A549 (cell line): Measurements from ENCODE around the gene ASIC5. TPM values are rescaled to one million over a fixed set of nuclear protein-coding genes. Genes with fewer than 3 reads are reported as not detected.

Experiments used
- ATAC-seq, 2 experiments: fragments of 200-7000 bp in 1 of 2; fragments of >200 bp in 1 of 2; cut with Nextera tagmentation in 1 of 2; cut with Tn5 transposase in 1 of 2; 3 replicates each; pipeline versions ENCODE4 v1.8.0 to v1.9.1; 2018 to 2020; ENCODE audit warnings: mild to moderate bottlenecking in 1 of 2, moderate library complexity in 1 of 2
- CTCF ChIA-PET: fragments of 300-600 bp; sonication (Branson Sonifier 250); formaldehyde crosslinking; extraction: SDS; loops from one replicate; lab custom pipeline; 2021; ENCODE audit warnings: antibody characterized with exemption, inconsistent platforms; lab: Yijun Ruan, JAX
- POLR2A ChIA-PET: fragments of 350-600 bp; formaldehyde crosslinking; extraction: SDS; loops from one replicate; lab custom pipeline; 2021; ENCODE audit warnings: antibody characterized with exemption, inconsistent platforms; lab: Yijun Ruan, JAX
- DNase-seq, 2 experiments: peaks; one replicate each; pipeline versions ENCODE4 v3.0.0 to v3.0.0-alpha.2; 2011 to 2016; ENCODE audit warnings: low read depth in 1 of 2, low spot score in 1 of 2
- FAIRE-seq: peaks from 2 replicates; lab custom pipeline; 2011; peaks lifted over from hg19 to GRCh38; lab: Jason Lieb, UNC
- H3K27ac ChIP-seq, 2 experiments: fragments of >200 bp; sonication (Bioruptor Twin); formaldehyde crosslinking; 3 replicates each; pipeline ENCODE4 v1.5.1; 2016 to 2017
- H3K4me1 ChIP-seq: fragments of >200 bp; sonication (Bioruptor Twin); formaldehyde crosslinking; 3 replicates; pipeline ENCODE4 v1.6.1; 2016
- H3K4me2 ChIP-seq: fragments of >200 bp; sonication (Bioruptor Twin); formaldehyde crosslinking; 3 replicates; pipeline ENCODE4 v1.6.1; 2016
- H3K4me3 ChIP-seq: fragments of >200 bp; sonication (Bioruptor Twin); formaldehyde crosslinking; 3 replicates; pipeline ENCODE4 v1.5.1; 2016
- H3K9me3 ChIP-seq: fragments of >200 bp; sonication (Bioruptor Twin); formaldehyde crosslinking; 3 replicates; pipeline ENCODE4 v1.6.1; 2016
- BHLHE40 ChIP-seq: IDR thresholded peaks from 2 replicates; pipeline ENCODE4 v1.6.1; 2012; ENCODE audit warnings: low read depth, low read length, inconsistent platforms
- CBX8 ChIP-seq: fragments of 200-600 bp; sonication (generic); IDR thresholded peaks from 2 replicates; pipeline ENCODE4 v1.6.1; 2016
- CHD2 ChIP-seq: fragments of 150-350 bp; IDR thresholded peaks from 2 replicates; pipeline ENCODE4 v1.6.1; 2014; ENCODE audit warnings: low read length; ENCODE audit not compliant: partially characterized antibody
- CHD4 ChIP-seq: fragments of 200-600 bp; sonication (generic); IDR thresholded peaks from 2 replicates; pipeline ENCODE4 v1.6.1; 2016; ENCODE audit warnings: antibody characterized with exemption, mild to moderate bottlenecking, borderline replicate concordance
- E2F6 ChIP-seq: IDR thresholded peaks from 2 replicates; pipeline ENCODE4 v1.6.1; 2012; ENCODE audit warnings: low read depth, borderline replicate concordance
- EHMT2 ChIP-seq: fragments of 200-600 bp; sonication (generic); IDR thresholded peaks from 2 replicates; pipeline ENCODE4 v1.6.1; 2016; ENCODE audit warnings: antibody characterized with exemption, low read depth, mild to moderate bottlenecking, moderate library complexity
- FOSL2 ChIP-seq, 2 experiments: fragments of 450-650 bp in 1 of 2; fragments of >200 bp in 1 of 2; sonication (Bioruptor Twin) in 1 of 2; formaldehyde crosslinking; IDR thresholded peaks; 2 replicates each; pipeline versions ENCODE4 v1.5.0 to v1.6.1; 2016 to 2020; ENCODE audit warnings: mild to moderate bottlenecking in 1 of 2, moderate library complexity in 1 of 2
- FOXS1 ChIP-seq: fragments of 250-450 bp; sonication (Bioruptor Pico); IDR thresholded peaks from 2 replicates; pipeline ENCODE4 v1.5.0; 2020; ENCODE audit warnings: mild to moderate bottlenecking, moderate library complexity
- HES2 ChIP-seq: fragments of >200 bp; sonication (Bioruptor Twin); formaldehyde crosslinking; IDR thresholded peaks from 2 replicates; pipeline ENCODE4 v1.6.1; 2016
- HEYL ChIP-seq: fragments of 250-450 bp; sonication (Bioruptor Pico); IDR thresholded peaks from 2 replicates; pipeline ENCODE4 v1.8.0; 2021; ENCODE audit warnings: mild to moderate bottlenecking, moderate library complexity
- HOXB5 ChIP-seq: fragments of 250-450 bp; sonication (Bioruptor Pico); IDR thresholded peaks from 2 replicates; pipeline ENCODE4 v1.5.0; 2020; ENCODE audit warnings: mild to moderate bottlenecking, moderate library complexity
- JUN ChIP-seq, 2 experiments: fragments of >200 bp; sonication (Bioruptor Twin); formaldehyde crosslinking; IDR thresholded peaks; 2 replicates in 1 of 2; 3 replicates in 1 of 2; pipeline ENCODE4 v1.6.1; 2016 to 2017
- JUNB ChIP-seq: fragments of >200 bp; sonication (Bioruptor Twin); formaldehyde crosslinking; IDR thresholded peaks from 2 replicates; pipeline ENCODE4 v1.6.1; 2016
- KDM1A ChIP-seq: fragments of 200-600 bp; sonication (generic); IDR thresholded peaks from 2 replicates; pipeline ENCODE4 v1.6.1; 2016; ENCODE audit warnings: low read depth, mild to moderate bottlenecking
- MAFK ChIP-seq: fragments of 450-650 bp; IDR thresholded peaks from 2 replicates; pipeline ENCODE4 v1.6.1; 2014; ENCODE audit not compliant: partially characterized antibody
- MAX ChIP-seq: IDR thresholded peaks from 2 replicates; pipeline ENCODE4 v1.6.1; 2012
- NPAS2 ChIP-seq: fragments of 250-450 bp; sonication (Bioruptor Pico); IDR thresholded peaks from 2 replicates; pipeline ENCODE4 v1.8.0; 2022; ENCODE audit warnings: mild to moderate bottlenecking, moderate library complexity, borderline replicate concordance
- NR3C1 ChIP-seq: fragments of >200 bp; sonication (Bioruptor Twin); formaldehyde crosslinking; IDR thresholded peaks from 3 replicates; pipeline ENCODE4 v1.6.1; 2017
- PBX3 ChIP-seq: IDR thresholded peaks from 2 replicates; pipeline ENCODE4 v1.6.1; 2012
- RAD21 ChIP-seq, 2 experiments: fragments of >200 bp in 1 of 2; sonication (Bioruptor Twin) in 1 of 2; formaldehyde crosslinking in 1 of 2; IDR thresholded peaks in 1 of 2; conservative IDR thresholded peaks in 1 of 2; 2 replicates in 1 of 2; 3 replicates in 1 of 2; pipeline ENCODE4 v1.6.1; 2012 to 2018; ENCODE audit warnings: inconsistent platforms in 1 of 2
- RCOR1 ChIP-seq: fragments of 150-350 bp; IDR thresholded peaks from 2 replicates; pipeline ENCODE4 v1.6.1; 2014; ENCODE audit warnings: antibody characterized with exemption, low read length, low read depth
- REST ChIP-seq: fragments of 200-600 bp; sonication (generic); IDR thresholded peaks from 2 replicates; pipeline ENCODE4 v1.6.1; 2016; ENCODE audit warnings: antibody characterized with exemption, mild to moderate bottlenecking, moderate library complexity
- RFX5 ChIP-seq: fragments of 450-650 bp; IDR thresholded peaks from 2 replicates; pipeline ENCODE4 v1.7.1; 2014; ENCODE audit warnings: antibody characterized with exemption, mild to moderate bottlenecking, moderate library complexity
- SREBF2 ChIP-seq: fragments of 450-650 bp; IDR thresholded peaks from 2 replicates; pipeline ENCODE4 v1.6.1; 2014; ENCODE audit warnings: mild to moderate bottlenecking, moderate library complexity
- TP53 ChIP-seq: fragments of 250-450 bp; sonication (Bioruptor Pico); IDR thresholded peaks from 2 replicates; pipeline ENCODE4 v1.5.0; 2021; ENCODE audit warnings: mild to moderate bottlenecking, moderate library complexity
- ZNF302 ChIP-seq: fragments of 250-450 bp; sonication (Bioruptor Pico); IDR thresholded peaks from 2 replicates; pipeline ENCODE4 v1.9.0; 2021; ENCODE audit warnings: inconsistent platforms, mild to moderate bottlenecking, moderate library complexity
- ZSCAN20 ChIP-seq: fragments of 250-450 bp; sonication (Bioruptor Pico); IDR thresholded peaks from 2 replicates; pipeline ENCODE4 v1.8.0; 2022; ENCODE audit warnings: mild to moderate bottlenecking, moderate library complexity
- WGBS: methylation state at CpG from one replicate; pipeline ENCODE4 v1.1.6; 2017; ENCODE audit errors: missing lambda C conversion rate; 5-methylcytosine and 5-hydroxymethylcytosine counted together
- polyA minus RNA-seq: library from RNA; depleted of rRNA, polyadenylated mRNA; stranded (reverse); fragments of >200 nt; gene quantifications from 2 replicates; pipeline ENCODE4 v1.2.3, GENCODE V29; 2011; rRNA and poly(A)+ RNA removed
- polyA plus RNA-seq, 4 experiments: library from polyadenylated mRNA; depleted of rRNA in 3 of 4; stranded (reverse); fragments of >200 nt; fragmentation: RNase III in 1 of 4; extraction: RNeasy Plus Mini Kit Qiagen cat#74134 plus additional on column Dnase treatment in 1 of 4; gene quantifications; 2 replicates in 3 of 4; 3 replicates in 1 of 4; pipeline ENCODE4 v1.2.3, GENCODE V29; 2011 to 2017

ASIC5 gene
- polyA plus RNA-seq (2011; rRNA removed) (not detected in 2 replicates), polyA plus RNA-seq (2017; fragmentation: RNase III; extraction: RNeasy Plus Mini Kit Qiagen cat#74134 plus additional on column Dnase treatment) (not detected in 3 replicates), polyA minus RNA-seq (not detected in 2 replicates)
- polyA plus RNA-seq (2012; cell fraction: cytosol; rRNA removed): not detected in 2 replicates
- not detected in 2 replicates for polyA plus RNA-seq (2012; cell fraction: nucleus; rRNA removed)

- ChIA-PET CTCF (no interaction called here), POLR2A (no interaction called here)
- no peak for ATAC-seq
- Histone ChIP-seq H3K4me2 (no peak within 1 kb of the TSS), H3K4me3 (no peak within 1 kb of the TSS), H3K4me1 (no peaks in the 10 kb centered on the region), H3K9me3 (peaks cover 3% of the 10 kb centered on the region; the same call in 1 of the 3 replicates), H3K27ac (no peak within 1 kb of the TSS)
- no peak for DNase-seq
- 5% methylated on average over 1 of the region's 1 CpG for WGBS
- no peak for TF ChIP-seq MAFK
- no peak for TF ChIP-seq PBX3
- no peak for TF ChIP-seq BHLHE40
- no peak for TF ChIP-seq FOXS1 (CRISPR knock-in tag)
- no peak for TF ChIP-seq REST
- no peak for TF ChIP-seq JUNB
- TF ChIP-seq CHD2: no peak
- no peak for TF ChIP-seq EHMT2
- TF ChIP-seq NPAS2 (CRISPR knock-in tag): no peak
- no peak for TF ChIP-seq JUN (IDR thresholded peaks at IDR 0.05)
- TF ChIP-seq CHD4: no peak
- TF ChIP-seq RAD21 (conservative IDR thresholded peaks at IDR 0.05 in 1 of 2, IDR thresholded peaks at IDR 0.05 in 1 of 2): no peak
- no peak for TF ChIP-seq SREBF2
- no peak for TF ChIP-seq MAX
- no peak for TF ChIP-seq CBX8
- TF ChIP-seq KDM1A: no peak
- no peak for TF ChIP-seq ZSCAN20 (CRISPR knock-in tag)
- no peak for TF ChIP-seq TP53 (CRISPR knock-in tag)
- no peak for TF ChIP-seq RCOR1
- TF ChIP-seq, all 56 proteins: peak for 0
- FAIRE-seq: no peak
Measured at GRCh38 chr4:155866177-155866576, at the start of gene ASIC5. Gene ASIC5 (minus strand): TSS chr4:155866277. CDS start chr4:155866226, 51 bp downstream.

- H3K4me3 ChIP-seq: no peak overlapping the region
- POLR2A ChIA-PET: no interaction called here
- H3K4me2 ChIP-seq: no peak overlapping the region
- no peaks in the 10 kb centered on the region for H3K4me1 ChIP-seq
- H3K27ac ChIP-seq: no peak overlapping the region
- no peak for DNase-seq
- CTCF ChIA-PET: no interaction called here
- FAIRE-seq: no peak
- no peak for ATAC-seq
- H3K9me3 ChIP-seq: no peaks in the 10 kb centered on the region
- 39% methylated on average over 5 of the region's 5 CpGs for WGBS
- no peak for TF ChIP-seq CBX8
- TF ChIP-seq JUNB: no peak
- no peak for TF ChIP-seq RFX5
- no peak for TF ChIP-seq NPAS2 (CRISPR knock-in tag)
- no peak for TF ChIP-seq TP53 (CRISPR knock-in tag)
- no peak for TF ChIP-seq RAD21 (conservative IDR thresholded peaks at IDR 0.05 in 1 of 2, IDR thresholded peaks at IDR 0.05 in 1 of 2)
- no peak for TF ChIP-seq MAX
- TF ChIP-seq HES2: no peak
- TF ChIP-seq NR3C1: no peak
- no peak for TF ChIP-seq HOXB5 (CRISPR knock-in tag)
- TF ChIP-seq FOSL2 (IDR thresholded peaks at IDR 0.05): no peak
- TF ChIP-seq FOSL2 (CRISPR knock-in tag; IDR thresholded peaks at IDR 0.05): no peak
- no peak for TF ChIP-seq RCOR1
- no peak for TF ChIP-seq ZNF302 (CRISPR knock-in tag)
- no peak for TF ChIP-seq HEYL (CRISPR knock-in tag)
- TF ChIP-seq E2F6: no peak
- TF ChIP-seq EHMT2: no peak
- no peak for TF ChIP-seq MAFK
Measured at GRCh38 chr4:155914782-155915181, 48.7 kb upstream of the ASIC5 start.
